ENCODE measurements around the gene NSUN7. TPM values are rescaled to one million over a fixed set of nuclear protein-coding genes. Genes with fewer than 3 reads are reported as not detected.
"Not testable (repeated sequence)": the region's sequence is repeated elsewhere in the genome, so short reads cannot be mapped to it uniquely, and the experiment has no call there.

The NSUN7 gene
- total and polyA plus RNA-seq, 9 of the 15 experiments (the other 6 are each of a cell fraction or from before 2014, with no cell fraction given): not detected

GRCh38 chr4:40710484-40711254, 39.1 kb upstream of the NSUN7 start:
- Histone ChIP-seq H3K4me1 (replicated peaks in 1 of 2; ENCODE audit: control insufficient read depth in 2 of 2, insufficient read depth in 2 of 2, low read length in 2 of 2) (no peaks in the 10 kb centered on the region), H2AFZ (ENCODE audit: low read depth, low read length) (no peak overlapping the region), H4K20me1 (replicated peaks; ENCODE audit: control insufficient read depth, insufficient read depth, low read length) (no peaks in the 10 kb centered on the region), H3K9me1 (ENCODE audit: control insufficient read depth, insufficient read depth, low read length) (no peaks in the 10 kb centered on the region), H3K79me2 (ENCODE audit: control insufficient read depth, insufficient read depth, low read length) (no peaks in the 10 kb centered on the region), H3K4me2 (ENCODE audit: insufficient read depth, low read length) (no peak overlapping the region), H3K9ac (ENCODE audit: insufficient read depth in 1 of 2, low read depth in 2 of 2, low read length in 2 of 2) (no peak overlapping the region), H3K27me3 (ENCODE audit: control insufficient read depth in 2 of 2, insufficient read depth in 2 of 2, low read length in 2 of 2) (peaks cover 9% of the 10 kb centered on the region in 2 experiments; a peak in 4 of 5 replicates), H3K36me3 (ENCODE audit: control insufficient read depth, insufficient read depth, low read length) (no peaks in the 10 kb centered on the region), H3K9me3 (replicated peaks; ENCODE audit: control insufficient read depth, insufficient read depth, low read depth, low read length) (no peaks in the 10 kb centered on the region), H3K4me3 (no peak overlapping the region), H3K27ac (ENCODE audit: extremely low read depth, low read depth, low read length) (no peak overlapping the region)
- TF ChIP-seq CEBPG (CRISPR knock-in tag; IDR thresholded peaks at IDR 0.05) (no peak), CEBPG (tag; conservative IDR thresholded peaks at IDR 0.05 in 1 of 2, IDR thresholded peaks at IDR 0.05 in 1 of 2) (peak; percentile 54 to 64; a peak in 3 of 4 replicates), CEBPB (tag; IDR thresholded peaks at IDR 0.05) (peak; percentile 43), SNRNP70 (optimal IDR thresholded peaks at IDR 0.05; ENCODE audit: low read depth, low read length) (no peak), NFE2 (IDR thresholded peaks at IDR 0.05; ENCODE audit: low read depth) (0 out of 2 replicates have a peak, but pooled peaks have one; percentile 28), HDAC2 (IDR thresholded peaks at IDR 0.05) (no peak), SIN3A (IDR thresholded peaks at IDR 0.05; ENCODE audit: borderline replicate concordance in 2 of 2, control insufficient read depth in 1 of 2, low read depth in 2 of 2, low read length in 2 of 2) (no peak)
- no peak for ATAC-seq
- ChIA-PET CTCF (ENCODE audit: low intra/inter-chr PET ratio) (no interaction called here), POLR2A (no interaction called here)
- BruUV-seq (replicated peaks): no TSS peak
- intact Hi-C loops (cut with micrococcal nuclease): loop anchor here (10.0 kb wide), 1 partner anchor 386 kb away; no protein-coding TSS in a partner anchor
- DNase-seq (ENCODE audit: extremely low read depth in 1 of 4, low spot score in 3 of 4): no peak
- WGBS (ENCODE audit: insufficient coverage, low coverage, missing lambda C conversion rate): 0% methylated on average over 5 of the region's 5 CpGs
- no peak for FAIRE-seq
- in situ Hi-C loops (cut with MboI): no loop called here

GRCh38 chr4:40713001-40713400, 36.8 kb upstream of the NSUN7 start:
- H2AFZ ChIP-seq (ENCODE audit: low read depth, low read length); FAIRE-seq; H3K4me1 ChIP-seq (replicated peaks in 1 of 2; ENCODE audit: control insufficient read depth in 2 of 2, insufficient read depth in 2 of 2, low read length in 2 of 2); H3K27ac ChIP-seq (ENCODE audit: extremely low read depth, low read depth, low read length); H3K36me3 ChIP-seq (ENCODE audit: control insufficient read depth, insufficient read depth, low read length); DNase-seq (ENCODE audit: extremely low read depth in 1 of 4, low spot score in 3 of 4); H3K4me3 ChIP-seq; ATAC-seq; BruUV-seq (replicated peaks); H3K79me2 ChIP-seq (ENCODE audit: control insufficient read depth, insufficient read depth, low read length); H3K4me2 ChIP-seq (ENCODE audit: insufficient read depth, low read length); H4K20me1 ChIP-seq (replicated peaks; ENCODE audit: control insufficient read depth, insufficient read depth, low read length); CTCF ChIA-PET (ENCODE audit: low intra/inter-chr PET ratio); H3K9me3 ChIP-seq (replicated peaks; ENCODE audit: control insufficient read depth, insufficient read depth, low read depth, low read length); H3K9me1 ChIP-seq (ENCODE audit: control insufficient read depth, insufficient read depth, low read length); in situ Hi-C loops (cut with MboI); H3K9ac ChIP-seq (ENCODE audit: insufficient read depth in 1 of 2, low read depth in 2 of 2, low read length in 2 of 2): not testable (repeated sequence)
- 0% methylated on average over 6 of the region's 6 CpGs for WGBS (ENCODE audit: insufficient coverage, low coverage, missing lambda C conversion rate)
- intact Hi-C loops (cut with micrococcal nuclease): loop anchor here (10.0 kb wide), 1 partner anchor 388 kb away; no protein-coding TSS in a partner anchor
- POLR2A ChIA-PET: interaction anchor here (0.6 kb wide), 1 partner anchor 315 kb away, joined by 3 read pairs; no protein-coding TSS in a partner anchor
- peaks cover 6 to 11% of the 10 kb centered on the region in 2 experiments; a peak in 4 of 5 replicates for H3K27me3 ChIP-seq (ENCODE audit: control insufficient read depth in 2 of 2, insufficient read depth in 2 of 2, low read length in 2 of 2)

Measured in K562 (cell line).